ENCODE results near the gene SCN4B.

GRCh38 chr11:118136341-118136740 is 16.3 kb downstream of the SCN4B start:
- TF ChIP-seq CTCF (IDR thresholded peaks at IDR 0.05; ENCODE audit: borderline replicate concordance, extremely low read depth, low read length, poor library complexity, severe bottlenecking) = no peak
- TF ChIP-seq EZH2 (IDR thresholded peaks at IDR 0.05; ENCODE audit: borderline replicate concordance, low read depth, low read length, severe bottlenecking) = no peak

All from DND-41 (cell line).